GM18520 (cell line): Measurements from ENCODE around the gene APBA3.

ENCODE experiments used
- ATAC-seq: cut with Tn5 transposase; IDR thresholded peaks from one replicate; pipeline ENCODE4 v1.9.1; 2021; ENCODE audit not compliant: unreplicated experiment

APBA3 gene

GRCh38 chr19:3721887-3722442 is 39.5 kb downstream of the APBA3 start:
- ATAC-seq: no peak

DNA sequence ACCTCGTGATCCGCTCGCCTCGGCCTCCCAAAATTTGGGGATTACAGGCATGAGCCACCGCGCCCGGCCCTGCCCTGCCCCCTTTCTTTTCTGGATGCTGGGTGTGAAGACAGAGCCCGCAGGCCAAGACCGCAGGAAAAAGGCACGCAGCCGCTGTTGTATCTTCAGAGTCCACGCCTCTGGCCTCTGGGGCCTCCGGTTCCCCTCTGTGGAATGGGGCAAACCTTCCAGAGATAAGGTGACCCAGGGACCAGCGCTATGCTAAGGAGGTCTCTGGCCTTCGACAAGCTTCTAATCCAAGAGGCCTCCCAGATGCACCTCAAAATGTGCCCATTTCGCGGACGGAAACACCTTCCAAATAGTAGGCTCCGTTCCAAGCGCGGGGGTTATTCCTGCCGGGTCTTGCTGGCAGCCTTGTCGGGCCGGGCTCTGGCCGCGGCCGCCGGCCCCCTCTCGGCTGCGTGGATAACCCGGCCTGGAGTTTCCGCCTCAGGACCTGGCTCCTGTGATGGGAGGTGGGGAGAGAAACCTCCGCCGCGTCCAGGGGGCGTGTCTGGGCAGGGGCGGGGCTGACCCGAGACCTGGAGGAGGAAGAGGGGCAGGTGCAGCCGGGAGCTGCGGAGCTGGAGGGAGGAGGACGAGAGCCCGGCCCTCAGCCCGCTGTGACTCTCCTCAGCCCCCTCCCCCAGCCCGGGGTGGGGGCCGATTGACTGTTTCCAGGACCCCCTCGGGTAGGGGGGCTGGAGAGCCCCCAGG is 40.2 kb downstream of the APBA3 start:
- ATAC-seq: no peak

DNA sequence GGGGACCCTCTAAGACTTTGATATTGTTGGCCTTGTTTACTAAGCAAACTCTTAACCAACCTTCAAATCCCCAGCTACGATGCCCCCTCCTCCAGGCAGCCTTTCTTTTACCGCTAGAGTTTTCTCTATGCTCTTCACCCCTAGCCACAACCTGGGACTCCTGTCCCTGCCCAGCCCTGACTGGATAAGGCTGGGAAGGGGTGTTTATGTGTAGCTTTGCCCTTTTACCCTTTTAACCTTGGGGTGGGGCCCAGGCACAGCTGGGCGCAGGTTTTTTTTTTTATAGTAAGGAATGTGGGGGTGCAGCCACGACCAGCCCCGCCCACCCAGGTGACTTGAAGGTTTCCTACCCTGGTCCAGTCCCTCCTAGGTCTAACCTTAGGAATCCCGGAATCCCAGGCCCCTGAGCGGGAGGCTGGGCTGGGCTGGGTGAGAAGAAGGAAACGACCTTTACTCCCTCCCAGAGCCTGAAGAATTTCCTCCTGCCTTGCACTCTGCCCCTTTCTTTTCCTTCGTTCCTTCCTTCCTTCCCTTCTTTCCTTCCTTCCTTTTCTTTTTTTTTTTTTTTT is 41.1 kb downstream of the APBA3 start:
- no peak for ATAC-seq

DNA sequence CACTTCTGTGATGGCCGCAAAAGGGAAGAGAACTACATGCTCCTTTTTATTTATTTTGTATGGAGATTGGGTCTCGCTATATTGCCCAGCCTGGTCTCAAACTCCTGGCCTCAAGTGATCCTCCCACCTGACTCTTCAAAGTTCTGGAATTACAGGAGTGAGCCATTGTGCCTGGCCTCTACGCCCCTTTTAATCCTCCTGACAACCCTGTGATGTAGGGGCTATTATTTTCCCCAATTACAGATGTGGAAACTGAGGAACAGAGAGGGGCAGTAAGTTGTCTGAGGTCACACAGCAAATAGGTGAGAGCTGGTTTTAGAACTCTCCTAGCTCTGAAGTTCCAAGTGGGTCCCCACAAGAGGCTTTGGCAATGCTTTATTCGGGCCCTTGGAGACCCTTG is 41.6 kb downstream of the APBA3 start:
- no peak for ATAC-seq

DNA sequence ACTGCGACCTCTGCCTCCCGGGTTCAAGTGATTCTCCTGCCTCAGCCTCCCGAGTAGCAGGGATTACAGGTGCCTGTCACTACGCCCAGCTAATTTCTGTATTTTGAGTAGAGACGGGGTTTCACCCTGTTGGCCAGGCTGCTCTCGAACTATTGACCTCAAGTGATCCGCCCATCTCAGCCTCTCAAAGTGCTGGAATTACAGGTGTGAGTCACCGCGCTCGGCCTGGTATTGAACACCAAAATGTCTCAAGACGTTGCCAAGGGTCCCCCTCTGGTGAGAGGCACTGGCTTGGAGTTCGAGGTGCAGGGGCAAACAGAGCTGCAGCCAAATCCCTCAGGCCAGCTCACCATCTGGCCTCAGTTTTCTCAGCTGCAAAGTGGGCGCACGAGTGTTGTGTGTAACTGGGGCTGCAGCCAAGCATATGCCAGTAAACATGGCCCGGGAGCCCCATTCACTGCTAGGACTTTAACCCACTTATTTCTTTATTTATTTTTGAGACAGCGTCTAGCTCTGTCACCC is 45.3 kb downstream of the APBA3 start:
- ATAC-seq: no peak

GRCh38 chr19:3712663-3713611 is 48.6 kb downstream of the APBA3 start:
- ATAC-seq: no peak

GRCh38 chr19:3710265-3710812 is 51.2 kb downstream of the APBA3 start:
- ATAC-seq: no peak

- no peak for ATAC-seq
Observed at GRCh38 chr19:3708207-3708931, 53.1 kb downstream of the APBA3 start, which contains the start of gene TJP3. TJP3 (plus strand) TSS chr19:3708384; CDS start chr19:3728433, 20,049 bp downstream.

GRCh38 chr19:3707868-3708206 is 53.7 kb downstream of the APBA3 start:
- ATAC-seq: no peak

DNA sequence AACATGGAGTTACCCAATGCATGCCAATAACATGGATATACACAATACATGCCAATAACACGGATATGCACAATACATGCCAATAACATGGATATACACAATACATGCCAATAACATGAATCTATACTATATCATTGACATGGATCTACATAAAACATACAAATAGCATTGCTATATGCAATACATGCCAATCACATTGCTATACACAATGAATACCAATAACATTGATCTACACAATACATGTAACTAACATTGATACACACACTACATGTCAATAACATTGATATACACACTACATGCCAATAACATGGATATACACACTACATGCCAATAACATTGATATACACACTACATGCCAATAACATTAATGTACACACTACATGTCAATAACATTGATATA is 60.3 kb downstream of the APBA3 start:
- no peak for ATAC-seq
